GM12878 (cell line): ENCODE data around the gene CCDC97. TPM values are rescaled to one million over a fixed set of nuclear protein-coding genes. Genes with fewer than 3 reads are reported as not detected.

Source experiments
- ATAC-seq: fragments of 200-7000 bp; cut with Tn5 transposase; 3 replicates; pipeline ENCODE4 v1.9.1; 2020; ENCODE audit warnings: mild to moderate bottlenecking, moderate library complexity
- BruUV-seq: library from RNA; stranded (reverse); fragments of 400-500 nt; replicated peaks from 2 replicates; lab custom pipeline; 2021; lab: Mats Ljungman, UMichigan
- CTCF ChIA-PET: fragments of 300-600 bp; sonication (Branson Sonifier 250); formaldehyde crosslinking; extraction: SDS; loops from one replicate; lab custom pipeline; 2021; ENCODE audit warnings: inconsistent platforms; lab: Yijun Ruan, JAX
- POLR2A ChIA-PET: fragments of 350-600 bp; formaldehyde crosslinking; extraction: SDS; loops from one replicate; lab custom pipeline; 2021; ENCODE audit warnings: inconsistent platforms; lab: Charles Lee
- RAD21 ChIA-PET: fragments of 300-600 bp; sonication (Branson Sonifier 250); formaldehyde crosslinking; loops from one replicate; lab custom pipeline; 2023; ENCODE audit warnings: antibody characterized with exemption; ENCODE audit not compliant: unreplicated experiment; lab: Charles Lee
- SMC1A ChIA-PET: fragments of 300-600 bp; sonication (Branson Sonifier 250); formaldehyde crosslinking; loops from one replicate; lab custom pipeline; 2023; ENCODE audit not compliant: unreplicated experiment, uncharacterized antibody; lab: Charles Lee
- DNase-seq: peaks from one replicate; pipeline ENCODE4 v3.0.0-alpha.2; 2011; ENCODE audit warnings: low read depth, low spot score
- FAIRE-seq: peaks from 3 replicates; lab custom pipeline; 2011; peaks lifted over from hg19 to GRCh38; lab: Jason Lieb, UNC
- H2AFZ ChIP-seq: 2 replicates; pipeline ENCODE4 v1.6.0; 2011; ENCODE audit warnings: low read depth, low read length, control low read depth; ENCODE audit not compliant: control insufficient read depth
- H3K27ac ChIP-seq: 2 replicates; pipeline ENCODE4 v1.5.1; 2011; ENCODE audit warnings: control low read depth; ENCODE audit not compliant: control insufficient read depth, insufficient read depth
- H3K27me3 ChIP-seq, 2 experiments: replicated peaks in 1 of 2; 2 replicates each; pipeline versions ENCODE4 v1.6.0 to v1.6.1; 2011; ENCODE audit warnings: low read length in 1 of 2; ENCODE audit not compliant: control insufficient read depth in 2 of 2, insufficient read depth in 2 of 2
- H3K36me3 ChIP-seq, 2 experiments: 2 replicates each; pipeline ENCODE4 v1.5.1; 2011; ENCODE audit warnings: low read length in 1 of 2; ENCODE audit not compliant: control insufficient read depth in 2 of 2, insufficient read depth in 2 of 2
- H3K4me1 ChIP-seq: 2 replicates; pipeline ENCODE4 v1.6.1; 2011; ENCODE audit warnings: mild to moderate bottlenecking, low read length, moderate library complexity, mixed read lengths; ENCODE audit not compliant: control insufficient read depth, insufficient read depth
- H3K4me2 ChIP-seq: 2 replicates; pipeline ENCODE4 v1.6.0; 2011; ENCODE audit warnings: control low read depth; ENCODE audit not compliant: control insufficient read depth, insufficient read depth
- H3K4me3 ChIP-seq: fragments of 200-600 bp; sonication (generic); 2 replicates; pipeline ENCODE4 v1.5.1; 2016
- H3K79me2 ChIP-seq: 2 replicates; pipeline ENCODE4 v1.6.0; 2011; ENCODE audit warnings: low read length; ENCODE audit not compliant: control insufficient read depth, insufficient read depth
- H3K9ac ChIP-seq: 2 replicates; pipeline ENCODE4 v1.8.0; 2011; ENCODE audit warnings: low read length, control low read depth, mixed read lengths; ENCODE audit not compliant: control insufficient read depth, insufficient read depth
- H3K9me3 ChIP-seq: replicated peaks from 3 replicates; pipeline ENCODE4 v1.5.1; 2011; ENCODE audit warnings: mild to moderate bottlenecking, low read length; ENCODE audit not compliant: control insufficient read depth, insufficient read depth
- H4K20me1 ChIP-seq: 2 replicates; pipeline ENCODE4 v1.6.0; 2011; ENCODE audit not compliant: control insufficient read depth, insufficient read depth
- CHD4 ChIP-seq: fragments of 200-600 bp; sonication (generic); IDR thresholded peaks from 2 replicates; pipeline ENCODE4 v1.6.1; 2016; ENCODE audit warnings: mild to moderate bottlenecking
- DPF2 ChIP-seq: fragments of 450-650 bp; IDR thresholded peaks from 2 replicates; pipeline ENCODE4 v1.6.1; 2017; ENCODE audit warnings: mild to moderate bottlenecking
- EED ChIP-seq: sonication (generic); IDR thresholded peaks from 2 replicates; pipeline ENCODE4 v1.6.1; 2016; ENCODE audit warnings: antibody characterized with exemption, low read depth
- FOXK2 ChIP-seq: fragments of 450-650 bp; IDR thresholded peaks from 2 replicates; pipeline ENCODE4 v1.6.1; 2017; ENCODE audit warnings: mild to moderate bottlenecking, moderate library complexity
- HDAC2 ChIP-seq: fragments of 200-600 bp; sonication (generic); IDR thresholded peaks from 2 replicates; pipeline ENCODE4 v1.6.1; 2017
- HDGF ChIP-seq: fragments of 450-650 bp; IDR thresholded peaks from 2 replicates; pipeline ENCODE4 v1.6.1; 2016; ENCODE audit warnings: antibody characterized with exemption
- IKZF1 ChIP-seq: fragments of 450-650 bp; conservative IDR thresholded peaks from 2 replicates; pipeline ENCODE4 v1.6.1; 2017; ENCODE audit warnings: antibody characterized with exemption, mild to moderate bottlenecking
- IKZF2 ChIP-seq, 2 experiments: fragments of 450-650 bp; IDR thresholded peaks; 2 replicates each; pipeline ENCODE4 v1.6.1; 2017; ENCODE audit warnings: mild to moderate bottlenecking in 2 of 2, moderate library complexity in 2 of 2
- IRF5 ChIP-seq: fragments of 450-650 bp; IDR thresholded peaks from 2 replicates; pipeline ENCODE4 v1.6.1; 2017; ENCODE audit warnings: borderline replicate concordance
- JUNB ChIP-seq: IDR thresholded peaks from 2 replicates; pipeline ENCODE4 v1.6.1; 2016; ENCODE audit warnings: antibody characterized with exemption, mild to moderate bottlenecking
- KLF5 ChIP-seq: fragments of 450-650 bp; IDR thresholded peaks from 2 replicates; pipeline ENCODE4 v1.6.1; 2014; ENCODE audit warnings: mild to moderate bottlenecking; ENCODE audit not compliant: partially characterized antibody
- MTA3 ChIP-seq: IDR thresholded peaks from 2 replicates; pipeline ENCODE4 v1.6.1; 2012; ENCODE audit warnings: low read length, inconsistent platforms, borderline replicate concordance
- MYB ChIP-seq: fragments of 150-350 bp; IDR thresholded peaks from 2 replicates; pipeline ENCODE4 v1.6.1; 2014; ENCODE audit warnings: mild to moderate bottlenecking, low read depth, low read length, borderline replicate concordance
- NFYA ChIP-seq: IDR thresholded peaks from 2 replicates; pipeline ENCODE4 v1.6.1; 2011; ENCODE audit warnings: low read depth, mild to moderate bottlenecking, low read length, improper control_type of control experiment, borderline replicate concordance
- PAX8 ChIP-seq: fragments of 450-650 bp; IDR thresholded peaks from 2 replicates; pipeline ENCODE4 v1.6.1; 2017; ENCODE audit warnings: mild to moderate bottlenecking, moderate library complexity
- POLR2A ChIP-seq: IDR thresholded peaks from 2 replicates; pipeline ENCODE4 v1.6.1; 2011; ENCODE audit warnings: low read depth, mild to moderate bottlenecking, low read length
- POU2F2 ChIP-seq: IDR thresholded peaks from 3 replicates; pipeline ENCODE4 v1.6.1; 2011; ENCODE audit warnings: low read depth, mild to moderate bottlenecking, low read length, borderline replicate concordance
- SPI1 ChIP-seq: IDR thresholded peaks from 2 replicates; pipeline ENCODE4 v1.6.1; 2011; ENCODE audit warnings: low read depth, mild to moderate bottlenecking, low read length, moderate library complexity, borderline replicate concordance; ENCODE audit not compliant: insufficient read depth
- TARDBP ChIP-seq: IDR thresholded peaks from 2 replicates; pipeline ENCODE4 v1.6.1; 2016; ENCODE audit warnings: borderline replicate concordance
- USF1 ChIP-seq: IDR thresholded peaks from 2 replicates; pipeline ENCODE4 v1.6.1; 2011; ENCODE audit warnings: borderline replicate concordance, low read depth, mild to moderate bottlenecking, moderate library complexity, mixed read lengths, low read length; ENCODE audit not compliant: insufficient read depth; ENCODE audit errors: extremely low read length
- WGBS: methylation state at CpG from one replicate; pipeline ENCODE4 v1.1.6; 2016; ENCODE audit warnings: low lambda C conversion rate; ENCODE audit not compliant: insufficient replicate concordance, insufficient coverage; ENCODE audit errors: missing lambda C conversion rate; 5-methylcytosine and 5-hydroxymethylcytosine counted together
- in situ Hi-C: fragments of 300-500 bp; cut with MboI; formaldehyde crosslinking; loops from 9 replicates; pipeline ENCODE4 v1.14.3; 2018; ENCODE audit warnings: mixed read lengths
- intact Hi-C: fragments of 100-400 bp; cut with micrococcal nuclease; formaldehyde crosslinking; loops from one replicate; pipeline ENCODE4 v1.14.2; 2022; ENCODE audit not compliant: unreplicated experiment
- polyA plus RNA-seq, 11 experiments: library from polyadenylated mRNA; depleted of rRNA in 4 of 11; unstranded in 6 of 11; stranded (reverse) in 5 of 11; fragments of >200 nt; fragmentation: Nextera tagmentation in 4 of 11; fragmentation: Illumina TruSeq in 1 of 11; extraction: Ambion mirVana in 4 of 11; extraction: Trizol in 1 of 11; gene quantifications; 1 replicate in 1 of 11; 2 replicates in 10 of 11; pipeline versions ENCODE4 v1.2.1 to v1.2.3, GENCODE V29; 2011 to 2016; ENCODE audit warnings: inconsistent platforms in 2 of 11, missing spikeins in 2 of 11, low read depth in 1 of 11
- total RNA-seq, 4 experiments: library from RNA; depleted of rRNA in 3 of 4; stranded (reverse); fragments of >200 nt in 3 of 4; fragmentation: Illumina TruSeq in 1 of 4; extraction: Trizol in 1 of 4; gene quantifications; 2 replicates each; pipeline versions ENCODE4 v1.2.1 to v1.2.3, GENCODE V29; 2013 to 2021
- TF ChIP-seq, protein P1 (sequence below), 3 experiments: IDR thresholded peaks in 2 of 3; conservative IDR thresholded peaks in 1 of 3; 2 replicates each; pipeline ENCODE4 v1.5.1; 2011; ENCODE audit warnings: low read depth in 3 of 3, low read length in 3 of 3, mild to moderate bottlenecking in 3 of 3, control low read depth in 2 of 3, moderate library complexity in 2 of 3, inconsistent platforms in 1 of 3, mixed read lengths in 1 of 3; ENCODE audit not compliant: control insufficient read depth in 2 of 3, insufficient read depth in 1 of 3; ENCODE audit errors: extremely low read depth in 1 of 3

The CCDC97 gene
- total and polyA plus RNA-seq, 10 of the 15 experiments (the other 5 are each of a cell fraction or from before 2014, with no cell fraction given) = 1.8 to 34.1 (median 18.8) TPM

- peak; percentile 64; the same call in 1 of the 2 replicates for TF ChIP-seq MTA3
- TF ChIP-seq, all 136 proteins: peak for 5
These were observed 18.3 kb downstream of the CCDC97 start (continued) for GRCh38 chr19:41328157-41328841.

- Histone ChIP-seq H4K20me1 (no peaks in the 10 kb centered on the region), H3K4me3 (no peak overlapping the region), H3K36me3 (peaks cover 9 to 24% of the 10 kb centered on the region in 2 experiments), H3K27ac (peak overlapping the region; percentile 93), H3K4me2 (peak overlapping the region; percentile 93), H3K27me3 (no peaks in the 10 kb centered on the region), H3K9ac (no peak overlapping the region), H3K79me2 (peaks cover 10% of the 10 kb centered on the region), H3K4me1 (peaks cover 37% of the 10 kb centered on the region), H2AFZ (no peak overlapping the region), H3K9me3 (no peaks in the 10 kb centered on the region)
- no peak for FAIRE-seq
- ChIA-PET RAD21 (interaction anchor here (1.0 to 2.8 kb wide), 5 partner anchors 9 to 36 kb away, joined by 3 to 26 read pairs (median 7); partner anchors contain the start of genes B9D2 and TGFB1), POLR2A (interaction anchor here (0.7 kb wide), 1 partner anchor 34 kb away, joined by 5 read pairs; no protein-coding TSS in a partner anchor), CTCF (interaction anchor here (0.6 kb wide), 1 partner anchor 27 kb away, joined by 3 read pairs; no protein-coding TSS in a partner anchor), SMC1A (no interaction called here)
- no peak for ATAC-seq
- BruUV-seq = no TSS peak
- WGBS = 0% methylated on average over 1 of the region's 1 CpG
- no peak for DNase-seq
- in situ Hi-C loops = no loop called here
- intact Hi-C loops = no loop called here
- TF ChIP-seq POU2F2 = no peak
- no peak for TF ChIP-seq NFYA
- TF ChIP-seq POLR2A = 0 out of 2 replicates have a peak, but pooled peaks have one; percentile 8
- no peak for TF ChIP-seq HDGF
- no peak for TF ChIP-seq JUNB
- no peak for TF ChIP-seq USF1
- peak; percentile 95 for TF ChIP-seq EED
- TF ChIP-seq IRF5 = no peak
- TF ChIP-seq, protein P1, sequence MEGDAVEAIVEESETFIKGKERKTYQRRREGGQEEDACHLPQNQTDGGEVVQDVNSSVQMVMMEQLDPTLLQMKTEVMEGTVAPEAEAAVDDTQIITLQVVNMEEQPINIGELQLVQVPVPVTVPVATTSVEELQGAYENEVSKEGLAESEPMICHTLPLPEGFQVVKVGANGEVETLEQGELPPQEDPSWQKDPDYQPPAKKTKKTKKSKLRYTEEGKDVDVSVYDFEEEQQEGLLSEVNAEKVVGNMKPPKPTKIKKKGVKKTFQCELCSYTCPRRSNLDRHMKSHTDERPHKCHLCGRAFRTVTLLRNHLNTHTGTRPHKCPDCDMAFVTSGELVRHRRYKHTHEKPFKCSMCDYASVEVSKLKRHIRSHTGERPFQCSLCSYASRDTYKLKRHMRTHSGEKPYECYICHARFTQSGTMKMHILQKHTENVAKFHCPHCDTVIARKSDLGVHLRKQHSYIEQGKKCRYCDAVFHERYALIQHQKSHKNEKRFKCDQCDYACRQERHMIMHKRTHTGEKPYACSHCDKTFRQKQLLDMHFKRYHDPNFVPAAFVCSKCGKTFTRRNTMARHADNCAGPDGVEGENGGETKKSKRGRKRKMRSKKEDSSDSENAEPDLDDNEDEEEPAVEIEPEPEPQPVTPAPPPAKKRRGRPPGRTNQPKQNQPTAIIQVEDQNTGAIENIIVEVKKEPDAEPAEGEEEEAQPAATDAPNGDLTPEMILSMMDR (IDR thresholded peaks at IDR 0.05 in 2 of 3, conservative IDR thresholded peaks at IDR 0.05 in 1 of 3; ENCODE audit: control insufficient read depth in 2 of 3, extremely low read depth in 1 of 3, insufficient read depth in 1 of 3, low read depth in 3 of 3, low read length in 3 of 3) = no peak
- TF ChIP-seq DPF2 = no peak; the same call in 1 of the 2 replicates
- TF ChIP-seq KLF5 = no peak
- no peak for TF ChIP-seq HDAC2
- TF ChIP-seq CHD4 = no peak
- TF ChIP-seq TARDBP = no peak
- TF ChIP-seq PAX8 = no peak
- no peak for TF ChIP-seq MYB
- TF ChIP-seq FOXK2 = no peak
- peak; percentile 92 for TF ChIP-seq SPI1
- TF ChIP-seq IKZF1 = peak; percentile 77
- TF ChIP-seq IKZF2 (IDR thresholded peaks at IDR 0.05) = peak; percentile 75
These were observed 18.9 kb downstream of the CCDC97 start for GRCh38 chr19:41328842-41329225.
